ENCODE data around the gene TNFSF12.
A peak's percentile ranks its signal among the peaks of the same experiment; 100 is the strongest.
"Not testable (repeated sequence)": the region's sequence is repeated elsewhere in the genome, so short reads cannot be mapped to it uniquely, and the experiment has no call there.

Gene TNFSF12

DNA sequence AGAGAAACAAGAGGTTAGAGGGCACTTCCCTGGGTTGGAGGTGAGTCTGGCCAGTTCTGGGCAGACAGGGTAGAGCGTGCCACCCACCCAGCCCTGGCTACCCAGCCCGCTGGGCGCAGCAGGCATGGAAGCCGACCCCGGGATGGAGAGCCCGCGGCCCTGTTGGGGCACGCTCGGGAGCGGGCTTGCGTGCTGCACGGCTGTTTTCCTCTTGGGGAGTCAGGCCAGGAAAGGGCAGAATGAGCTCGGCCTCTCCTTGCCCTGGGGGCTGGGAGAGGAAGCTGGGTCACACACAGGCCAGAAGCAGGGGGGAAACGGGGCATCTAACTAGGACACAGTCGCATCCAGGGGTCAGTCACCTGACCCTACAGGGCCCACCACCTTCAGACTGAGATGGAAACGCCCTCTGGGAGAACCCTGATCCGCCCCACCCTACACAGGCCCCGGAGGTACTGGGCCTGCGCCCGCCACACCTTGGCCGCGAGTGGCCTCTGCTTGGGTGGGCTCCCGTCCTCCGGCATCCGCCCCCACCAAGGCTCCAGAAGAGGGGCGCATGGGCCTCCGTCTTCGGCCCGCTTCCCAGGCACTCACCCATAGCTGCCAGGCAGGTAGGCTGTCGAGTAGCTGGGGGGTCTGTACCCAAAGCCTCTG is 39.8 kb downstream of the TNFSF12 start:
- no peak for DNase-seq

DNA sequence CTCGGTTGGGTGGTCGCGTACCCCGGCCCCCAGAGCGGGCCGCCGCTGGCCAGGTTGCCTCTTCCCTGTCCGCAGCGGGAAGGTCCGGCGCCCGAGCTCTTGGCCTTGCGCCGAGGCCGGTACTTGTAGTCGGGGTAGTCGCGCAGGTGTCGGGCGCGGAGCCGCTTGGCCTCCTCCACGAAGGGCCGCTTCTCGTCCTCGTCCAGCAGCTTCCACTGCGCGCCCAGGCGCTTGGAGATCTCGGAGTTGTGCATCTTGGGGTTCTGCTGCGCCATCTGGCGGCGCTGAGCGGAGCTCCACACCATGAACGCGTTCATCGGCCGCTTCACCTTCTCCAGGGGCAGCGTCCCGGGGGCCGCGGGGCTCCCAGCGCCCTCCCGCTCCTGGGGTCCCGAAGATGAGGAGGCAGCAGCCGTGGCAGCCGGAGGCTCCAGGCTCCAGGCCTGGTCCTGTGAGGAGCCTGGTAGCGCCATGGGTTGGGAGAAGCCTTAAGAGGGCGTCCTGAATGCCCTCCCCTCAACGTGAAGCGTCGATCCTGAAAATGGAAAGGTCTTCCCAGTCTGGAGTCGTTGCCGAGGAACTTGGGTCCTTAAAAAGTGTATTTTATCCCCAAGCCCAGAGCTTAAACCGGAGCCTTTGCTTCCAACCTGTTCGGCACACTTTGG is 40.5 kb downstream of the TNFSF12 start:
- peak; percentile 74 to 77 for DNase-seq

DNA sequence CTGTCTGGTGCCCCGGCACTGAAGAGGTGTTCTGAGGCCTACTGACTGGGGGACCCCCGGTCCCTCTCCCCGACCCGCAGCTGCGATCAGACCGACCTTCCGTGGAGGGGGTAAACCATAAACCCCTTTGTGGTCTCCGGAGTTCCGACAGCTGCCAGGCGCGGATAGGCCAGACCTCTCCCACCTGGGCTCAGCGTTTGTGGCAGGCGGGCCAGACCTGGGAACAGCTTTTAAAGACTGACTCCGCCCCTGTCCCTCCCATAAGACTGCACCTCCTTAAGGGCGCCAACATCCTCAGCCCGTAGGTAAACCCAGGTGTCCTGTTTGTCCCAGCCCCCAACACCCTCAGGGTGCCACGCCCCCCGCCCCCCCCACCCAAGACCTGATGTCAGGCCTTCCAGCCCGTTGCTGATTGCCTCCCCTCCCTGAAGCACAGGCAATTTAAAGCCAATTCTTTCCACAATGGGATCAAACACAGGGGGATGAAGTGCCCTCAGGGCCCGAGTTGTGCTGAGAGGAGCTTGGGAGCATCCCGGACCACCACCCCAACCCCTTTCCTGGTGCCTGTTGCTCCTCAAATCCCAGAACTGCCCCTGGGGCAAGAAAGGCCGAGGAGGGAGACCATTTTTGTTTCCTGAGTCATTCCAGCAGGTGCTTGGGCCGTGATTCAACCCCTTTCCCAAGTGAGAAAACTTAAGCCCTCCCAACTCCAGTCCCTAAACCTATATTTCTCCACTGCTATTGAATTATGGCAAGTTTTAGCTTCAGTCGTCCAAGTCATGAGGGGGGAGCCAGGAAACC is 41.2 kb downstream of the TNFSF12 start, which contains the start of gene SOX15:
Gene SOX15, minus strand, starts transcription at position 204 of the 801 bp plus-strand sequence. CDS start 418 bp downstream, outside the sequence.
- DNase-seq: no peak

DNA sequence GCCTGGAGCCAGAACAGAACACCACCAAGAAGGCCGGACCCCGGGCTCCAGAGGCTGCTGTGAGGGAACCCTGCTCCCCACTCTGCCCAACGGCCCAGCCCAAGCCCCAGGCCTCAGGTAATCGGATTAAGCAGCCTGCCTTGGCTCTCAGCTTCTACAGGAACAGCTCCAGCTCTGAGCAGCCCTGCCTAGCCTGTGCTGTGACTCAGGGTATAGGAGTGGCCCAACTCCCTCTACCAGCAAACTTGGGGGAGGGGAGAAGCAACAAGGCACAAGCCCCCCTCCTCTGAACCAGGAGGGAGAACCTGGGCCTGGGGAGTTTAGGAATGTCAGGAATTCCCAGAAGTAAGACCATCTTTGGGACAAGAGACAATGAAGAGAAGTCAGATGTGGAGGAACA is 41.9 kb downstream of the TNFSF12 start:
- no peak for DNase-seq

DNA sequence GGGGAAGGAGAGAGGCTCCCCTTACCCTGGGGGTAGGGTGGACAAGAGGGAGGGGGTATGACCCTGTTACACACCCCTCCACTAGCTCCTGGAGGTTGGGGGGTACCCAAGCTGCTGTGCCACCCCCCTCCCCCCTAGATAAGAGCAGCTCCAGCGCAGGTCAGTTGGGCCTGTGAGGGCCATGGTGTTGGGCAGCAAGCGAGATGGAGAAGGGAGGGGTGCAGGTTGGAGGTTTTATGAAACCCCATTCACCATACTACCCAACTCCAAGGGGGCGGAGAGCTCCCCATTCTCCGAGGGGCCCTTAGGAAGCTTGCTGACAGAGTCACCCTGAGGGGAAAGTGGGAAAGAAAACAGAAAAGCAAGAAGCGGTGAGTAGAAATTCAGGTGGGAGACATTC is 42.7 kb downstream of the TNFSF12 start:
- no peak for DNase-seq

DNA sequence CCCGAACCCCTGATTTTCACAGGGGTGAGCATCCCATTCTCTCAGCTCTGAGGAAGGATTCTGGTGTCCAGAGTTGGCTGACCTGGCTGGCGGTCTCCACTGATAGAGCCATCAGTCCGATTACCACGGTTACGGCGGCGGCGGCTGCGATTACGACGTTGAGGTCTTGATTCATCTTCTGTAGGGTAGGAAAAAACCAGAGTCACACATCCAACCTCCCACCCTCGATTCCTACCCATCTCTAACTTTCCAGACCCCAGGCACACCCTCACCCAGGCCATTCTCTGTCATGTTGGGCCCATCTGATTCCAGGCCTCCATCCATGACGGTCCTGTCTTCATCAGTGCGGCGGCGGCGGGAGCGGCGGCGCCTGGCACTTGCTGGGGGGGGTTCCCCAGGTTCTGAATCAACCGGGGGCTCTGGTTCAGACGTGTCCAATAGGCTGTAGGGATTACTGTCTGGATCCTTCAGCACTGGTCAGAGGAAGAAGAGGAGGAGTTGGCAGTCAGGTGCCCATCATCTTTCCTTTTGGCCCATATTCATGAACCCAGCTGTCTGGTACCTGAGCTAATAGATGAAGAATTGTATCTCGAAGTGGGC is 43.7 kb downstream of the TNFSF12 start:
- no peak for DNase-seq

DNA sequence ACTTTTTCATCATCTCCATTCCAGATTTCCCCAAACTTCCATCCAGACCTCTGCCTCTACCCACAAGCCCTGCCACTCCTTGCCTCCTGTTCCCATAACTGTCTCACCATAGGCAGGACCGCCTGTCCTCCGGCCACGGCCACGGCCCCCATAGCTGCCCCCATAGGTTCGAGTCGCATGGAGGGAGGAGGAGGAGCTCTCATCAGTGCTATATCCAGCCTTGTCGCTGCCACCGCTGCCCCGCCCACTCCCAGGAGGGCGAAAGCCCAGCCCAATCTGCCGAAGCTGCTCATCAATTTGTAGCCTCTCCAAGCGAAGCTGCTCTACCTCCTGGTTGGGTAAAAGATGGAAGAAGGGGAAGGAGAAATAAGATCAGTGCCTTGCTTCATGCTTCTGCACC is 44.4 kb downstream of the TNFSF12 start:
- no peak for DNase-seq

DNA sequence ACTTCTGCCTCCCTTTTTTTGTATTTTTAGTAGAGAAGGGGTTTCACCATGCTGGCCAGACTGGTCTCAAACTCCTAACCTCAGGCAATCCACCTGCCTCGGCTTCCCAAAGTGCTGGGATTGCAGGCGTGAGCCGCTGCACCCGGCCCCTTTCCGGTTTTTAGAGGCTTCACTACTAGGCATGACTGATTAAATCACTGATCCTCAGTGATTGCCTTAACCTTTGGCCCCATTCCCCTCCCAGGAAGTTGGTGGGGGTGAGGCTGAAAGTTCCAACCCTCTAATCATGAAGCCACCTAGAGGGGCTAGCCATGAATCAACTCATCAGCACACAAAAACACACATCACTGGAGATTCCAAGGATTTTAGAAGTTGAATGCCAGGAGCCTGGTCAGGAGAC is 48.7 kb downstream of the TNFSF12 start:
- not testable (repeated sequence) for DNase-seq

DNA sequence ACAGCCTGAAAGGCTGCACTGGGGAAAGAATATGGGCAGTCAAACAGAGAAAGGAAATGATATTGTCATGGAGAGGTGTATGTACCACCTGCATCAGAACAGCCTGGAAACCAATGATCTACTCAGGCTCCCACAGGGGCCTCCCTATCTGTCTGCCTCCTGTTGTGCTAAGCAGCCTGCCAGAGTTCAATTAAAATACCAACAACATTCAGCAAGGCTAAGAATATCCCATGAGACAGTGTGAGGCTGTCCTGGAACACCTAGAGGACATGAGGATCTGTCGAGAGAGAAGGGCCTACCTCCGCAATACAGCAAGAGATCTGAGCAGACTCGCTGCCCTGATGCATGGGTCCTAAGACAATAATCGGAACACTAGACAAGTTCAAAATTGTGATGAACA is 57.4 kb downstream of the TNFSF12 start:
- no peak for DNase-seq

All from CD4-positive, alpha-beta T cell treated with Interleukin-4 for 1 hour (primary cell).